Left ventricle myocardium inferior (tissue), 1 donor: ENCODE results near the gene GPHB5. TPM values are rescaled to one million over a fixed set of nuclear protein-coding genes. Genes with fewer than 3 reads are reported as not detected.

Experiments
- DNase-seq: peaks from one replicate; pipeline ENCODE4 v3.0.0-alpha.2; 2020
- H3K27ac ChIP-seq: fragments of 200-600 bp; replicated peaks from 2 replicates; pipeline ENCODE4 v1.8.0; 2021
- H3K27me3 ChIP-seq: fragments of 200-600 bp; 2 replicates; pipeline ENCODE4 v1.8.0; 2021; ENCODE audit warnings: low read depth
- H3K36me3 ChIP-seq: fragments of 200-600 bp; 2 replicates; pipeline ENCODE4 v1.8.0; 2021
- H3K4me1 ChIP-seq: fragments of 200-600 bp; 2 replicates; pipeline ENCODE4 v1.8.0; 2021
- H3K4me3 ChIP-seq: fragments of 200-600 bp; 2 replicates; pipeline ENCODE4 v1.8.0; 2021; ENCODE audit warnings: mild to moderate bottlenecking, moderate library complexity
- H3K9me3 ChIP-seq: fragments of 200-600 bp; replicated peaks from 2 replicates; pipeline ENCODE4 v1.8.0; 2021
- intact Hi-C: fragments of 100-400 bp; cut with micrococcal nuclease; formaldehyde crosslinking; loops from one replicate; pipeline ENCODE4 v1.11.0; 2022
- total RNA-seq: library from RNA; stranded (reverse); fragmentation: NEBNext Ultra II Directional; extraction: Animal tissue kit (Norgen Biotek cat#: 25700); gene quantifications from one replicate; pipeline ENCODE4 v1.2.1, GENCODE V29; 2021
- TF ChIP-seq, protein P1 (sequence below): fragments of 200-600 bp; IDR thresholded peaks from 2 replicates; pipeline ENCODE4 v1.8.0; 2021; ENCODE audit warnings: antibody characterized with exemption, mild to moderate bottlenecking, borderline replicate concordance
- donor health status: DM: no; HTN: yes; CAD: no; lungs with severe emphysema.

GPHB5 gene
- total RNA-seq, 1 donor from 2014 or later, result not detected

DNA sequence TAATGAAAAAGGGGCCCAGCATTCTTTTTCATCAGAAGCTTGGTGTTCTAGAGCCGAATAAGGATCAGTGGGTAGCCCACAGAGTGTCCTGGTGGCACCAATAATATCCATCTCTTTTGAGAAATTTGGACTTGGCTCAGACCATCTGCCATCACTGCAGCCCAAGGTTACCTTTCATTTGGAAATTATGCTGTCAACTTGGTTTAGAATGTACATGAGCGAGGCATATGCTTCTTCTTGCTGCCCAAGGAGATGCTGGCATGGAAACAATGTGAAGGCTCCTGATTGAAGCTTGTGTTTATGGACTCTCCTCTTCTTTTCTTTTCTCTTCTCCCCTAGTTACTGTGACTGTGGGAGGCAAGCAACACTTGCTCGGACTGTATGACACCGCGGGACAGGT lies 50.0 kb downstream of the GPHB5 start:
- H3K9me3 ChIP-seq, result peaks cover 9% of the 10 kb centered on the region
- no peak overlapping the region for H3K27ac ChIP-seq
- intact Hi-C loops, result no loop called here
- H3K27me3 ChIP-seq, result no peaks in the 10 kb centered on the region
- DNase-seq, result no peak
- H3K4me3 ChIP-seq, result no peak overlapping the region
- peaks cover 19% of the 10 kb centered on the region for H3K4me1 ChIP-seq
- H3K36me3 ChIP-seq, result peaks cover 7% of the 10 kb centered on the region
- TF ChIP-seq, protein P1, sequence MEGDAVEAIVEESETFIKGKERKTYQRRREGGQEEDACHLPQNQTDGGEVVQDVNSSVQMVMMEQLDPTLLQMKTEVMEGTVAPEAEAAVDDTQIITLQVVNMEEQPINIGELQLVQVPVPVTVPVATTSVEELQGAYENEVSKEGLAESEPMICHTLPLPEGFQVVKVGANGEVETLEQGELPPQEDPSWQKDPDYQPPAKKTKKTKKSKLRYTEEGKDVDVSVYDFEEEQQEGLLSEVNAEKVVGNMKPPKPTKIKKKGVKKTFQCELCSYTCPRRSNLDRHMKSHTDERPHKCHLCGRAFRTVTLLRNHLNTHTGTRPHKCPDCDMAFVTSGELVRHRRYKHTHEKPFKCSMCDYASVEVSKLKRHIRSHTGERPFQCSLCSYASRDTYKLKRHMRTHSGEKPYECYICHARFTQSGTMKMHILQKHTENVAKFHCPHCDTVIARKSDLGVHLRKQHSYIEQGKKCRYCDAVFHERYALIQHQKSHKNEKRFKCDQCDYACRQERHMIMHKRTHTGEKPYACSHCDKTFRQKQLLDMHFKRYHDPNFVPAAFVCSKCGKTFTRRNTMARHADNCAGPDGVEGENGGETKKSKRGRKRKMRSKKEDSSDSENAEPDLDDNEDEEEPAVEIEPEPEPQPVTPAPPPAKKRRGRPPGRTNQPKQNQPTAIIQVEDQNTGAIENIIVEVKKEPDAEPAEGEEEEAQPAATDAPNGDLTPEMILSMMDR, result no peak

DNA sequence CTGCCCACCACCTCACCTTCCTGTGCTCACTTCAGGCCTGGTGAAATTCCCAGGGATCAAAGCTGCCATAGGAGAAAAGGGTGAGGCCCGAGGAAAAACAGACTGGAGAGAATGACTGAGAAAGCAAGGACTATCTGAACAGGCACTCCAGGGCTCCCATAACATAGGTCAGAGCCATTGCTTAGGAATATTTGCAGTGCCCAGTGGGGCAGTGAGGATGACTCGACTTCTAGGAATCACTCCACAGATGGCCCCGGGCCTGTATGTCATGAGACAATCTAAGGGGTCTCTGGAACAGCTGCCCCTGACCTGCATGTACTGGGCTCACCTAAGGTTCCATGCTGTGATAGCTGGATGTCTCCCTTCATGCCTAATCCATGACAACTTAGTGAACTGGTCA lies 51.6 kb downstream of the GPHB5 start:
- Histone ChIP-seq H3K27ac (no peak overlapping the region), H3K4me3 (no peak overlapping the region), H3K4me1 (peaks cover 5% of the 10 kb centered on the region), H3K27me3 (no peaks in the 10 kb centered on the region), H3K36me3 (peaks cover 2% of the 10 kb centered on the region), H3K9me3 (peaks cover 9% of the 10 kb centered on the region)
- TF ChIP-seq, protein P1, result no peak
- no peak for DNase-seq
- intact Hi-C loops, result no loop called here

DNA sequence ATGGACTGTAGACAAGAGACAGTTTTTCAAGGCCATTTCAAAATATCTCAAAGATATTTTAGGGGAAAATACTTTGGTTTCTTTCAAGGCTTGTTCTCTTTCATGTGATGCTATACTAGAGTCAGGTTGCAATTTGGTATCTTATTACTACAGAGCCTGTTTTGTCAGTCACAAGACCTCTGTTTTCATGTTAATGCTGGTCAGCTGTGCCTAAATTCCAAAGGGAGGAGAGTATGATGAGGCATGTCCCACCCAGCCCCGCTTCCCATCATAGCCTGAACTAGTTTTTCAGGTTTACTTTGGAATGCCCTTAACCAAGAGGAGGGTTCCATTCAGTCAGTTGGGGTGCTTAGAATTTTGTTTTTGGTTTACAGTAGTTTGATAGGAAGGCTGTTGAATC lies 52.6 kb downstream of the GPHB5 start:
- no peak overlapping the region for H3K27ac ChIP-seq
- peaks cover 5% of the 10 kb centered on the region for H3K4me1 ChIP-seq
- no peak overlapping the region for H3K4me3 ChIP-seq
- TF ChIP-seq, protein P1, result no peak
- H3K9me3 ChIP-seq, result peaks cover 9% of the 10 kb centered on the region
- no peaks in the 10 kb centered on the region for H3K27me3 ChIP-seq
- H3K36me3 ChIP-seq, result no peaks in the 10 kb centered on the region
- intact Hi-C loops, result no loop called here
- no peak for DNase-seq

Other genes with a start within 250 kb of the GPHB5 start
- 14.6 TPM for gene RHOJ, start 114.5 kb downstream of the GPHB5 start, total RNA-seq
- gene PPP2R5E, start 224.4 kb upstream of the GPHB5 start, total RNA-seq, result 34.5 TPM